GM21529 (cell line): Measurements from ENCODE around the gene DPH1.

Source experiments
- ATAC-seq: cut with Tn5 transposase; IDR thresholded peaks from one replicate; pipeline ENCODE4 v1.9.1; 2021; ENCODE audit not compliant: unreplicated experiment

The DPH1 gene

GRCh38 chr17:2076087-2076984 lies 46.4 kb downstream of the DPH1 start:
- no peak for ATAC-seq

DNA sequence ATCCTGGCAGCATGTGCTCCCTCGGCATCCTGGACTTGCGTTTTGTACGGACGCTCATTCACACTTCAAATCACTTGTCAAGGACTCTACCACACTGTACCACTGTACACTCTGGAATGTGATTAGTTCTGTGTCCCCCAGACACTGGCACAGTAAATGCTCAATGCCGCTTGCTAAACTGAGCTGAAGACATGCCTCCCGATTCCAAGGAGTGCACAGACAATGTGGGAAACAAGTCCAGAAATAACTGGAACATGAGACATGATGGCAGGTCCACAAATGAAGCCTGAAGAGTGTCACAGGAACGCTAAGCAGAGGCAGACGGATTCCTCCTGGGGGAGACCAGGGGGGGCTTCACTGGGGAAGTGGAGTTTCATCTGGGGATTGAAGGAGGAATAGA lies 47.1 kb downstream of the DPH1 start:
- no peak for ATAC-seq

DNA sequence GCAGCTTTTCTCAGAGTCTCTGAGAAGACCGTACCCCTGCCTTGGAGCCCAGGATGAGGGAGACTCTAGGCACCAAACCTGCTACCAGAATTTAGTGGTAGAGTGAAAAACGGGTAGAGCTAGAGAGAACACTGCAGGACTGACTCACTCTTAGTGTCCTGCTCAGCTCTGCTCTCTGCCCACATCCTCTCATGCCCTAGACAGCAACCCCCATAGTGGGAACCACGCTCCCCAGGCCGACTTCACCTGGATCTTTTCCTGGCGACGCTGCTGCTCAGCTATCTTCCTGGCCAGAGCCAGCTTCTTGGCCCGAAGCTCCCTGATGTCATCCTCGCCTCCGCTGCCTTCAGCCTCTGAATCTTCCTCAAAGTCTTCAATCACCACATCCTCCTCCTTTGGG lies 51.6 kb downstream of the DPH1 start:
- no peak for ATAC-seq

DNA sequence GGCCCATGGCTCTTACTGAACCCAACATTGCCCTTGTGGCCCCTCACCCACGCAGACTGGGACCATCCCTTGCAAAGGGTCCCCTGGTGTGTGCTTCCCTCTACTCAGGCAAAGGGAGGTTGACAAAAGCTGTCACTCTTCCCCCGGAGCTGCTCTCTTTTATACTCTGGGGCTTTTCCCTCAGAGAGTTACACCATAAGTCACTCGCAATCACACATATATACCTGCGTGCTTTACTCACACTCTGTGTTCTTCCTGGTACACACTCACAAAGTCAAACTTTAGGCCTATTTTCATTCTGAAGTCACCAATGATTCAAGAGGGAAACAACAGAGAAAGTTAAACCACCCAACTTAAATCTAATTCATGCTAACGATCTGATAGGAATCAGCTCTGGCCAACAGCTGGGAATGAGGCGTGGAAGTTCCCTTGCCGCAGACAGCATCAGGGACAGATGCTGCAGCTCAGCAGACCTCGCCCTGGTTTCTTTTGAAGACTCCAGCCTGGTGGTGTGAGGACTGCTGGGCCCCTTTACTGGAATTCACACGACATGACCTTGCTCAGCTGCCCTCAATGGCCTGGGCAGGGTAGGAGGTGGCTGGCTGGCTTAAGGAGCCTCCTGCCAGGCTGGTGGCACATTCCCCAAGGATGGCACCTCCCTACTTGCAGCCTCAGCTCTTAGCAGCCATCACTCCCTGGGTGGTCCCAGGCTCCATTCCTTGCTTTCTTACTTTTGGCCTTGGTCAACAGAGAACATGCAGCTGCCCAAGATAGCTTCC lies 52.2 kb downstream of the DPH1 start:
- ATAC-seq: no peak

DNA sequence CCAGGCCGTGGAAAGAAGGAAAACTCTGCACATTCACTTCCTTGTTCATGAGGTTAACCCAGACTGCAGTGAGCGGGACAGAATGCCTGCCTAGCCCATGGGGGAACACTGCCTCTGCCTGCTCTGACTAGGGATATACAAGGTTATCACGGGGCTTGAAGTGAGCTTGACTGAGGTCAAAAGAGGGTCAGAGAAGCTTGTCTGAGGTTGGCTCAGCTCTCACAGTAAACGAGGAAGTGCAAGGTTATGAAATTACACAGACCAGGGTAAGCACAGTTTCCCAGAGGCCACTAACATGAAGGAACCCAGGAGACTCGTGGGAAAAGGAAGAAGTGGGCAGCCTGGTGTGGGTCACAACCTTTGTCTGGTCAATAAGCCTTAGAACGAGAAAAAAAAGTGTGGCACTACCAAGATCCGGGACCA lies 53.7 kb downstream of the DPH1 start:
- peak; percentile 46 for ATAC-seq

- ATAC-seq: no peak
Measured at GRCh38 chr17:2084036-2084765, 54.2 kb downstream of the DPH1 start.

GRCh38 chr17:2084766-2085647 lies 55.1 kb downstream of the DPH1 start:
- ATAC-seq: no peak

GRCh38 chr17:2085648-2085949 lies 55.6 kb downstream of the DPH1 start:
- ATAC-seq: no peak

DNA sequence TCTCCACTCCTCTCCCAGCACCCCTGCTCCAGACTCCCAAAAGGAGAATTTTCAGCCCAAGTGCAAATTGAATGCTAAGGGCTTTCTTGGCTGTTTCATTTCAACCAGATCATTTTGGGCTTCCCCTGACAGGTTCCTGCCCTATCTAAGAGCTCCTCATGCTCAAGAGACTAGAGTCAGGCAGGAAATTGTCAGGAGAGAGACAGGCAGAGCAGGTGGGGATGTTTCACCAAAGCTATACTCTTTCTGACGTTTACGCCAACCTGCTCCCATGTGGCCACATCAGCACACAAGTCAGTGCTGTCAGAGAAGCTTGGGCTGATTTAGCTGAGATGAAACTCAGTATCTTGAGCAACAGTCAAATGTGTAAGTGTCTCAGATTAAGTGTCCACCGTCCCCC lies 56.4 kb downstream of the DPH1 start:
- no peak for ATAC-seq

- peak; percentile 41 for ATAC-seq
Measured at GRCh38 chr17:2087597-2088211, 57.8 kb downstream of the DPH1 start.

- ATAC-seq: peak; percentile 21
Measured at GRCh38 chr17:2089021-2089422, 59.1 kb downstream of the DPH1 start.

- no peak for ATAC-seq
Measured at GRCh38 chr17:2090210-2090641, 60.3 kb downstream of the DPH1 start.

- no peak for ATAC-seq
Measured at GRCh38 chr17:2090804-2091534, 61.0 kb downstream of the DPH1 start.

DNA sequence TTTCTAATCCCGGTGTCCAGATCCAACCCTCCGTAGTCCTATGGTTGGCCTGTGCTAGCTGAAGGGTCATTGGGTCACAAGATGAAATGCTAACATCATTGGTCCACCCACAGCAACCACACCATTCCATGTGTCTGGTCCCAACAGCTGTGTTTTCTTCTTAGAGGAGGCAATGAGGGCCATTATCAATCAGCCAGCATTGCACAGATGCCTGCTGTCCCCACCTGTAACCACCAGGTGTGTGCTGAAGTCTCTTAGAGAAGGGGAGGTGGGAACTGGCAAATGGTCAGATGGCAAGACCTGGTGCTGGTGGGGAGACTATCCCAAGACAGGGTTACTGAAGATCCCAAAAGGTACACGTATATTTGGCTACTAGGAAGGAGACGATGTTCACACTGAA lies 62.3 kb downstream of the DPH1 start:
- ATAC-seq: no peak

DNA sequence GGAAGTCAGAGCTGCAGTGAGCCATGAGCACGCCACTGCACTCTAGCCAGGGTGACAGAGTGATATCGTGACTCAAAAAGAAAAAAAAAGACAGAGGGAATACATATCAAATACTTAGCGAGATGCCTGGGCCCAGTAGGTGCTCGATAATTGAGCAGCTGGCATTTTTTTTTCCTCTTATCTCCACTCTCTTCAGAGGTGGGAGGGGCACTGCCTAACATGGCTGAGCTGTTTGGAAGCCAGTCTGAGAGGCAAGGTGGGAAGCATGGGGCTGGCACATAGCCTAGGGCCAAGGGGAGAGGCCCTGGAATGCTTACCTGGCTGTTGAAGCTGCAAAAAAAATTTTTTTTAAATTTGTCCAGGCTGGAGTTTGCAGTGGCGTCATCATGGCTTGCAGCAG lies 63.4 kb downstream of the DPH1 start:
- no peak for ATAC-seq
